ENCODE results near the gene CHRM4.

DNA sequence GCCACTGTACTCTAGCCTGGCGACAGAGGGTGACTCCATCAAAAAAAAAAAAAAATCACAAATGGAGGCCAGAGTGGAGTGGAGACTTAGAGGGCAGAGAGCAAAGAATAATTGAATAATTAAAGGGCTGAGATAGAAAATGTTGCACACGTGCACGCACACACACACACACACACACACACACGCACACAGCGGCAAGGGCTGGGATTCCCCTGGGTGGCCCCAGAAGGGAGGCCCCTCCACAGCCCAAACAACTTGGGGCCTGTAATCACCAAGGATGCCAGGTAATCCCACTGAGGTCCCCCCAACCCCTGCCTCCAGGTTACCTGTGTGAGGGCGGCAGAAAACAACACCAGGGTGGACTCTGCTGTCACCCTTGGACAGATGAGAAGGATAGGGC lies 56.3 kb downstream of the CHRM4 start:
- TF ChIP-seq EP300 (IDR thresholded peaks at IDR 0.05) (no peak), EHMT2 (IDR thresholded peaks at IDR 0.05; ENCODE audit: low read depth) (no peak), PHF8 (IDR thresholded peaks at IDR 0.05; ENCODE audit: borderline replicate concordance, low read depth) (no peak), RAD21 (conservative IDR thresholded peaks at IDR 0.05 in 1 of 2, IDR thresholded peaks at IDR 0.05 in 1 of 2) (no peak), CHD4 (IDR thresholded peaks at IDR 0.05; ENCODE audit: borderline replicate concordance) (no peak), RCOR1 (IDR thresholded peaks at IDR 0.05; ENCODE audit: low read depth, low read length) (no peak)
- TF ChIP-seq, protein P1, sequence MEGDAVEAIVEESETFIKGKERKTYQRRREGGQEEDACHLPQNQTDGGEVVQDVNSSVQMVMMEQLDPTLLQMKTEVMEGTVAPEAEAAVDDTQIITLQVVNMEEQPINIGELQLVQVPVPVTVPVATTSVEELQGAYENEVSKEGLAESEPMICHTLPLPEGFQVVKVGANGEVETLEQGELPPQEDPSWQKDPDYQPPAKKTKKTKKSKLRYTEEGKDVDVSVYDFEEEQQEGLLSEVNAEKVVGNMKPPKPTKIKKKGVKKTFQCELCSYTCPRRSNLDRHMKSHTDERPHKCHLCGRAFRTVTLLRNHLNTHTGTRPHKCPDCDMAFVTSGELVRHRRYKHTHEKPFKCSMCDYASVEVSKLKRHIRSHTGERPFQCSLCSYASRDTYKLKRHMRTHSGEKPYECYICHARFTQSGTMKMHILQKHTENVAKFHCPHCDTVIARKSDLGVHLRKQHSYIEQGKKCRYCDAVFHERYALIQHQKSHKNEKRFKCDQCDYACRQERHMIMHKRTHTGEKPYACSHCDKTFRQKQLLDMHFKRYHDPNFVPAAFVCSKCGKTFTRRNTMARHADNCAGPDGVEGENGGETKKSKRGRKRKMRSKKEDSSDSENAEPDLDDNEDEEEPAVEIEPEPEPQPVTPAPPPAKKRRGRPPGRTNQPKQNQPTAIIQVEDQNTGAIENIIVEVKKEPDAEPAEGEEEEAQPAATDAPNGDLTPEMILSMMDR (IDR thresholded peaks at IDR 0.05), result no peak
